ENCODE results near the gene CCL27.
A peak's percentile ranks its signal among the peaks of the same experiment; 100 is the strongest.

DNA sequence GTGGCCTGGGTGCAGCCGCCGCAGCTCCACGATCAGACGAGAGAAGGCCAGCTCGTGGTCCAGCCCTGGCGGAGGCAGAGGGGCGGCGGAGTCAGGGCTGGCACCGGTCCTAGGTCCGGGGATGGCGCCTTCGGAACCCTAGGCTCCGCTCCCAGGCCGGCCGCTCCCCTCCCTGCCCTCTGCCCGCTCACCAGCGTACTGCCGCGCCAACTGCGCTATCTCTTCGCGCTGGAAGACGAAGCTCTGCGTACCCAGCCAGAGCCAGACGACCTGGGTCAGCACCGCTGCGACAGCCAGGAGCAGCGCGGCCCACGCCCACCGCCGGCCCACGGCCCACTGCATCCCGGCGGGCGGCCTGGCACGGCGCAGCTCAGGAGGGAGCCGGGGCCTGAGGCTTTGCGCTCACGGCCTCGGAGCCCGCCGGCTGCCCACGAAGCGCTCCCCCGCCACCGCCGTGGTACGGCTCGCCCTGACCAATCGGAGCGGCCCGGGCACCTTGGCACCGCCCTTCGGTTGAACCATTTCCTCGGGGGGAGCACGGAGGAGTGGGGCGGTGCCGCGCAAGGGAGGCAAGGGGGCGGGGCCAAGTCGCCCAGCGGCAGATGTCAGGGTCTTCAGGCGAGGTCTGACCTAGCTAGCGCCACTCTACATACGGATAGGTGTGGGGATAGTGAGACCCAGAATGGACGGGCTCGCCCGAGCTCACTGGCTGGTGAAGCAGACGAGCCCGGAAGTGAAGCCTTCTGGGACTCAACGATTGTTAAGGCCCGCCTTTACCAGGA, 24.9 kb downstream of the CCL27 start, which contains the start of gene SIGMAR1:
- TF ChIP-seq, protein P1, sequence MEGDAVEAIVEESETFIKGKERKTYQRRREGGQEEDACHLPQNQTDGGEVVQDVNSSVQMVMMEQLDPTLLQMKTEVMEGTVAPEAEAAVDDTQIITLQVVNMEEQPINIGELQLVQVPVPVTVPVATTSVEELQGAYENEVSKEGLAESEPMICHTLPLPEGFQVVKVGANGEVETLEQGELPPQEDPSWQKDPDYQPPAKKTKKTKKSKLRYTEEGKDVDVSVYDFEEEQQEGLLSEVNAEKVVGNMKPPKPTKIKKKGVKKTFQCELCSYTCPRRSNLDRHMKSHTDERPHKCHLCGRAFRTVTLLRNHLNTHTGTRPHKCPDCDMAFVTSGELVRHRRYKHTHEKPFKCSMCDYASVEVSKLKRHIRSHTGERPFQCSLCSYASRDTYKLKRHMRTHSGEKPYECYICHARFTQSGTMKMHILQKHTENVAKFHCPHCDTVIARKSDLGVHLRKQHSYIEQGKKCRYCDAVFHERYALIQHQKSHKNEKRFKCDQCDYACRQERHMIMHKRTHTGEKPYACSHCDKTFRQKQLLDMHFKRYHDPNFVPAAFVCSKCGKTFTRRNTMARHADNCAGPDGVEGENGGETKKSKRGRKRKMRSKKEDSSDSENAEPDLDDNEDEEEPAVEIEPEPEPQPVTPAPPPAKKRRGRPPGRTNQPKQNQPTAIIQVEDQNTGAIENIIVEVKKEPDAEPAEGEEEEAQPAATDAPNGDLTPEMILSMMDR (IDR thresholded peaks at IDR 0.05): no peak
- TF ChIP-seq EP300 (IDR thresholded peaks at IDR 0.05): no peak
- no peak for TF ChIP-seq POLR2A (IDR thresholded peaks at IDR 0.05)
- peak; percentile 67 to 90 (median 88) for TF ChIP-seq POLR2AphosphoS5 (IDR thresholded peaks at IDR 0.05)
